Neural progenitor cell (in vitro differentiated cells): ENCODE measurements around the gene CEP128. TPM values are rescaled to one million over a fixed set of nuclear protein-coding genes. Genes with fewer than 3 reads are reported as not detected.
A peak's percentile ranks its signal among the peaks of the same experiment; 100 is the strongest.

Source experiments
- DNase-seq: peaks from one replicate; pipeline ENCODE4 v3.0.0-alpha.2; 2016; ENCODE audit warnings: low spot score
- H2AFZ ChIP-seq: fragments of 200-600 bp; sonication (generic); replicated peaks from 2 replicates; pipeline ENCODE4 v1.6.1; 2016; ENCODE audit warnings: antibody characterized with exemption
- H3F3A ChIP-seq: fragments of 200-600 bp; sonication (generic); 2 replicates; pipeline ENCODE4 v1.6.1; 2016; ENCODE audit warnings: antibody characterized with exemption, low read depth
- H3K27ac ChIP-seq: fragments of 200-600 bp; sonication (generic); 2 replicates; pipeline ENCODE4 v1.5.1; 2016; ENCODE audit warnings: mild to moderate bottlenecking
- H3K27me3 ChIP-seq: fragments of 200-600 bp; sonication (generic); 2 replicates; pipeline ENCODE4 v1.6.1; 2016; ENCODE audit warnings: mild to moderate bottlenecking, moderate library complexity
- H3K36me3 ChIP-seq: fragments of 200-600 bp; sonication (generic); 2 replicates; pipeline ENCODE4 v1.5.1; 2016
- H3K4me1 ChIP-seq: fragments of 200-600 bp; sonication (generic); 2 replicates; pipeline ENCODE4 v1.6.1; 2016; ENCODE audit warnings: mixed run types
- H3K4me2 ChIP-seq: fragments of 200-600 bp; sonication (generic); 2 replicates; pipeline ENCODE4 v1.6.1; 2016
- H3K4me3 ChIP-seq: fragments of 200-600 bp; sonication (generic); 2 replicates; pipeline ENCODE4 v1.5.1; 2016
- H3K79me2 ChIP-seq: fragments of 200-600 bp; sonication (generic); 2 replicates; pipeline ENCODE4 v1.6.1; 2016; ENCODE audit warnings: low read depth
- H3K9ac ChIP-seq: fragments of 200-600 bp; sonication (generic); 2 replicates; pipeline ENCODE4 v1.6.1; 2016
- H3K9me3 ChIP-seq: fragments of 200-600 bp; sonication (generic); 2 replicates; pipeline ENCODE4 v1.5.1; 2016; ENCODE audit warnings: low read depth
- H4K20me1 ChIP-seq: fragments of 200-600 bp; sonication (generic); 2 replicates; pipeline ENCODE4 v1.6.1; 2016; ENCODE audit warnings: low read depth
- H3K27ac Mint-ChIP-seq: 3 replicates; pipeline ENCODE4 v1.8.0; 2021; ENCODE audit warnings: mixed read lengths
- H3K27me3 Mint-ChIP-seq: 2 replicates; pipeline ENCODE4 v1.8.0; 2022; ENCODE audit warnings: low read depth, mild to moderate bottlenecking, inconsistent platforms, moderate library complexity, mixed read lengths; ENCODE audit not compliant: insufficient read depth
- H3K36me3 Mint-ChIP-seq: 3 replicates; pipeline ENCODE4 v1.8.0; 2021; ENCODE audit warnings: mixed read lengths
- H3K4me1 Mint-ChIP-seq: 3 replicates; pipeline ENCODE4 v1.8.0; 2021; ENCODE audit warnings: mixed read lengths
- H3K4me3 Mint-ChIP-seq: 3 replicates; pipeline ENCODE4 v1.8.0; 2021; ENCODE audit warnings: mild to moderate bottlenecking, moderate library complexity, mixed read lengths
- H3K9me3 Mint-ChIP-seq: 3 replicates; pipeline ENCODE4 v1.8.0; 2020; ENCODE audit warnings: mixed read lengths
- EZH2 ChIP-seq: fragments of 200-600 bp; sonication (generic); IDR thresholded peaks from 2 replicates; pipeline ENCODE4 v1.6.1; 2017; ENCODE audit warnings: antibody characterized with exemption, mild to moderate bottlenecking, moderate library complexity
- EZH2phosphoT487 ChIP-seq: fragments of 200-600 bp; sonication (generic); IDR thresholded peaks from 2 replicates; pipeline ENCODE4 v1.6.1; 2017; ENCODE audit warnings: antibody characterized with exemption
- total RNA-seq: library from RNA; depleted of rRNA; stranded (reverse); fragments of >200 nt; gene quantifications from 2 replicates; pipeline ENCODE4 v1.2.3, GENCODE V29; 2015; ENCODE audit warnings: low replicate concordance
- TF ChIP-seq, protein P1 (sequence below): fragments of 200-600 bp; sonication (generic); IDR thresholded peaks from 2 replicates; pipeline ENCODE4 v1.5.1; 2017; ENCODE audit warnings: antibody characterized with exemption, mild to moderate bottlenecking

Gene CEP128
- total RNA-seq, 1 donor from 2014 or later = 12.1 TPM

DNA sequence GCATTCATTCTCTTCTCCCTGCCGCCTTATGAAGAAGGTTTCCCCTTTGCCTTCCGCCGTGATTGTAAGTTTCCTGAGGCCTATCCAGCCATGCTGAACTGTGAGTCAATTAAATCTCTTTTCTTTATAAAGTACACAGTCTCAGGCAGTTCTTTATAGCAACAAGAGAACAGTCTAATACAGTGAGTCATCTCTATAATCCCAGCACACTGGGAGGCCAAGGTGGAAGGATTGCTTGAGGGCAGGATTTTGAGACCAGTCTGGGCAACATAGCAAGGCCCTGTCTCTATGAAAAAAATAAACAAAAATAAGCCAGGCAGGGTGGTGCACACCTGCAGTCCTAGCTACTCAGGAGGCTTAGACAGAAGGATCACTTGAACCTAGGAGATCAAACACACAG is 259.9 kb downstream of the CEP128 start:
- H2AFZ ChIP-seq = no peak overlapping the region
- no peak overlapping the region for H3K4me3 ChIP-seq
- no peaks in the 10 kb centered on the region for H4K20me1 ChIP-seq
- TF ChIP-seq, protein P1, sequence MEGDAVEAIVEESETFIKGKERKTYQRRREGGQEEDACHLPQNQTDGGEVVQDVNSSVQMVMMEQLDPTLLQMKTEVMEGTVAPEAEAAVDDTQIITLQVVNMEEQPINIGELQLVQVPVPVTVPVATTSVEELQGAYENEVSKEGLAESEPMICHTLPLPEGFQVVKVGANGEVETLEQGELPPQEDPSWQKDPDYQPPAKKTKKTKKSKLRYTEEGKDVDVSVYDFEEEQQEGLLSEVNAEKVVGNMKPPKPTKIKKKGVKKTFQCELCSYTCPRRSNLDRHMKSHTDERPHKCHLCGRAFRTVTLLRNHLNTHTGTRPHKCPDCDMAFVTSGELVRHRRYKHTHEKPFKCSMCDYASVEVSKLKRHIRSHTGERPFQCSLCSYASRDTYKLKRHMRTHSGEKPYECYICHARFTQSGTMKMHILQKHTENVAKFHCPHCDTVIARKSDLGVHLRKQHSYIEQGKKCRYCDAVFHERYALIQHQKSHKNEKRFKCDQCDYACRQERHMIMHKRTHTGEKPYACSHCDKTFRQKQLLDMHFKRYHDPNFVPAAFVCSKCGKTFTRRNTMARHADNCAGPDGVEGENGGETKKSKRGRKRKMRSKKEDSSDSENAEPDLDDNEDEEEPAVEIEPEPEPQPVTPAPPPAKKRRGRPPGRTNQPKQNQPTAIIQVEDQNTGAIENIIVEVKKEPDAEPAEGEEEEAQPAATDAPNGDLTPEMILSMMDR = no peak
- TF ChIP-seq EZH2 (no peak), EZH2phosphoT487 (no peak)
- DNase-seq = no peak
- H3K27me3 ChIP-seq = no peaks in the 10 kb centered on the region
- peaks cover 6% of the 10 kb centered on the region for H3K9me3 ChIP-seq
- Mint-ChIP-seq H3K27me3 (no peaks in the 10 kb centered on the region), H3K4me3 (no peak overlapping the region), H3K4me1 (no peaks in the 10 kb centered on the region), H3K9me3 (peaks cover 31% of the 10 kb centered on the region), H3K36me3 (peaks cover 17% of the 10 kb centered on the region), H3K27ac (no peak overlapping the region)
- no peaks in the 10 kb centered on the region for H3F3A ChIP-seq
- no peaks in the 10 kb centered on the region for H3K79me2 ChIP-seq
- H3K27ac ChIP-seq = no peak overlapping the region
- H3K4me1 ChIP-seq = no peaks in the 10 kb centered on the region
- no peak overlapping the region for H3K4me2 ChIP-seq
- H3K36me3 ChIP-seq = no peaks in the 10 kb centered on the region
- H3K9ac ChIP-seq = no peak overlapping the region

DNA sequence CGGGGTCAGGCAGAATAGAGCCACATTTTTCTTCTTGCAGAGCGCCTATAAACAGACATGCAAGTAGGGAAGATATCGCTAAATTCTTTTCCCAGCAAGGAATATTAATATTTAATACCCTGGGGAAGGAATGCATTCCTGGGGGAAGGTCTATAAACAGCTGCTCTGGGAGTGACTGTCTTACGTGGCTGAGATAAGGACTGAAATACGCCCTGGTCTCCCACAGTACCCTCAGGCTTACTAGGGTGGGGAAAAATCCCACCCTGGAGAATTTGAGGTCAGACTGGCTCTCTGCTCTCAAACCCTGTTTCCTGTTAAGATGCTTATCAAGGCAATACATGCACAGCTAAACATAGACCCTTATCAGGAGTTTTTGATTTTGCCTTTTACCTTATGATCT is 262.3 kb downstream of the CEP128 start:
- Histone ChIP-seq H4K20me1 (no peaks in the 10 kb centered on the region), H2AFZ (no peak overlapping the region), H3F3A (no peaks in the 10 kb centered on the region), H3K4me2 (no peak overlapping the region), H3K27me3 (no peaks in the 10 kb centered on the region), H3K27ac (no peak overlapping the region), H3K4me1 (no peaks in the 10 kb centered on the region), H3K9ac (no peak overlapping the region), H3K36me3 (no peaks in the 10 kb centered on the region), H3K4me3 (no peak overlapping the region), H3K9me3 (peaks cover 6% of the 10 kb centered on the region), H3K79me2 (no peaks in the 10 kb centered on the region)
- no peak overlapping the region for H3K27ac Mint-ChIP-seq
- no peak for TF ChIP-seq EZH2
- TF ChIP-seq, protein P1 = no peak
- TF ChIP-seq EZH2phosphoT487 = no peak
- peaks cover 17% of the 10 kb centered on the region for H3K36me3 Mint-ChIP-seq
- DNase-seq = no peak
- no peak overlapping the region for H3K4me3 Mint-ChIP-seq
- no peaks in the 10 kb centered on the region for H3K27me3 Mint-ChIP-seq
- peaks cover 31% of the 10 kb centered on the region for H3K9me3 Mint-ChIP-seq
- no peaks in the 10 kb centered on the region for H3K4me1 Mint-ChIP-seq

DNA sequence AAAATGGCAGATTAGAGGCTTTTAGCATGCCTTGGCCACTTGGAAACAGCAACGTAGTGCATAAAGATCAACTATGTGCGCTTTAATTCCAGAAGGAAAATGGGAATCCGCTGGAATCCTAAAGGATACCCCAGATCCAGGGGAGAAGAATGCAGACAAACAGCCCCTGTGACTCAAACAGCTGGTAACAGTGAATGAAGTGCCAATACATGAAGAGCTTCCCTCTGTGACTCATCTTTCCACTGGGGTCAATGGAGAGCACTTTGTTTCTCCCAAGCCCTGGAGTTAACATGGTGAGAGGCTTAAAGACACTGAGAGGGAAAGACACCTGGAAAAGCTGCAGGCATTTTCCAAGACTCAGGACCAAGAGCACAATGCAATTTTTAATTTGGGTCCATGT is 263.1 kb downstream of the CEP128 start:
- Histone ChIP-seq H3K9me3 (peaks cover 6% of the 10 kb centered on the region), H2AFZ (no peak overlapping the region), H3K36me3 (no peaks in the 10 kb centered on the region), H3K4me1 (no peaks in the 10 kb centered on the region), H3K27me3 (no peaks in the 10 kb centered on the region), H3K4me3 (no peak overlapping the region), H3K4me2 (no peak overlapping the region), H3K27ac (no peak overlapping the region), H4K20me1 (no peaks in the 10 kb centered on the region), H3K79me2 (no peaks in the 10 kb centered on the region), H3K9ac (no peak overlapping the region), H3F3A (no peaks in the 10 kb centered on the region)
- H3K4me3 Mint-ChIP-seq = no peak overlapping the region
- H3K4me1 Mint-ChIP-seq = no peaks in the 10 kb centered on the region
- H3K27me3 Mint-ChIP-seq = no peaks in the 10 kb centered on the region
- TF ChIP-seq EZH2phosphoT487 (no peak), EZH2 (no peak)
- TF ChIP-seq, protein P1 = no peak
- peaks cover 31% of the 10 kb centered on the region for H3K9me3 Mint-ChIP-seq
- H3K36me3 Mint-ChIP-seq = peaks cover 17% of the 10 kb centered on the region
- peak; percentile 2 for DNase-seq
- no peak overlapping the region for H3K27ac Mint-ChIP-seq
